Stimulated activated CD4-positive, alpha-beta T cell treated with anti-CD3 and anti-CD28 coated beads, Interleukin-12 subunit alpha, Interleukin-12 subunit beta, amount 100 ng/mL, for 24 hours (primary cell): Measurements from ENCODE around the gene ABTB1.

Experiments
- DNase-seq, 2 experiments: peaks; one replicate each; pipeline ENCODE4 v3.0.0-alpha.2; 2020; ENCODE audit warnings: low read depth in 2 of 2

ABTB1 gene

GRCh38 chr3:127686512-127686894, 13.8 kb downstream of the ABTB1 start:
- DNase-seq = no peak

GRCh38 chr3:127687228-127687737, 14.5 kb downstream of the ABTB1 start:
- no peak for DNase-seq

GRCh38 chr3:127688022-127688415, 15.3 kb downstream of the ABTB1 start:
- no peak for DNase-seq

- no peak for DNase-seq
Measured at GRCh38 chr3:127688416-127689265, 15.9 kb downstream of the ABTB1 start.

GRCh38 chr3:127689266-127689860, 16.6 kb downstream of the ABTB1 start:
- DNase-seq = no peak

- no peak for DNase-seq
Measured at GRCh38 chr3:127690106-127690505, 17.4 kb downstream of the ABTB1 start.

GRCh38 chr3:127690823-127691452, 18.2 kb downstream of the ABTB1 start:
- no peak for DNase-seq

GRCh38 chr3:127691489-127691888, 18.7 kb downstream of the ABTB1 start:
- no peak for DNase-seq

- no peak for DNase-seq
Measured at GRCh38 chr3:127691974-127692373, 19.2 kb downstream of the ABTB1 start.

GRCh38 chr3:127692501-127693335, 20.0 kb downstream of the ABTB1 start:
- no peak for DNase-seq

- no peak for DNase-seq
Measured at GRCh38 chr3:127693336-127693843, 20.6 kb downstream of the ABTB1 start.

- DNase-seq = peak in 1 of 2 experiments; percentile 13
Measured at GRCh38 chr3:127694467-127695215, 21.9 kb downstream of the ABTB1 start.

- peak; percentile 13 to 36 for DNase-seq
Measured at GRCh38 chr3:127697551-127698240, 24.9 kb downstream of the ABTB1 start.

- no peak for DNase-seq
Measured at GRCh38 chr3:127698286-127698685, 25.5 kb downstream of the ABTB1 start.

GRCh38 chr3:127698691-127699415, 26.1 kb downstream of the ABTB1 start:
- DNase-seq = no peak

- DNase-seq = no peak
Measured at GRCh38 chr3:127699416-127700300, 26.9 kb downstream of the ABTB1 start.

- no peak for DNase-seq
Measured at GRCh38 chr3:127700406-127700805, 27.7 kb downstream of the ABTB1 start.

- DNase-seq = no peak
Measured at GRCh38 chr3:127701280-127701911, 28.6 kb downstream of the ABTB1 start.
